HepG2 (cell line): ENCODE data around the gene BABAM2. TPM values are rescaled to one million over a fixed set of nuclear protein-coding genes. Genes with fewer than 3 reads are reported as not detected.

Experiments used
- ATAC-seq: fragments of 200-7000 bp; cut with Tn5 transposase; 3 replicates; pipeline ENCODE4 v1.9.1; 2020; ENCODE audit warnings: mild to moderate bottlenecking, moderate library complexity
- BruUV-seq: library from RNA; stranded (reverse); fragments of 400-500 nt; replicated peaks from 2 replicates; lab custom pipeline; 2021; lab: Mats Ljungman, UMichigan
- CTCF ChIA-PET: fragments of 300-600 bp; formaldehyde crosslinking; extraction: SDS; loops from one replicate; lab custom pipeline; 2021; ENCODE audit warnings: low total read pairs, inconsistent platforms, low intra/inter-chr PET ratio; lab: Yijun Ruan, JAX
- POLR2A ChIA-PET: fragments of 350-600 bp; sonication (Branson Sonifier 250); formaldehyde crosslinking; loops from one replicate; lab custom pipeline; 2020; ENCODE audit warnings: antibody characterized with exemption, inconsistent platforms; lab: Yijun Ruan, JAX
- DNase-seq: peaks from one replicate; pipeline ENCODE4 v3.0.0-alpha.2; 2015; ENCODE audit warnings: low spot score
- FAIRE-seq: peaks from 3 replicates; lab custom pipeline; 2011; peaks lifted over from hg19 to GRCh38; lab: Jason Lieb, UNC
- H2AFZ ChIP-seq: one replicate; pipeline ENCODE4 v1.6.1; 2011; ENCODE audit warnings: low read length, inconsistent platforms
- H3K27ac ChIP-seq: fragments of 300-600 bp; 3 replicates; pipeline ENCODE4 v1.8.0; 2011; ENCODE audit warnings: mixed run types, mild to moderate bottlenecking, mixed read lengths, low read length, inconsistent platforms; ENCODE audit not compliant: insufficient read depth; ENCODE audit errors: extremely low read length
- H3K27me3 ChIP-seq, 2 experiments: fragments of 200-600 bp in 1 of 2; 2 replicates in 1 of 2; 3 replicates in 1 of 2; pipeline versions ENCODE4 v1.6.0 to v1.8.0; 2011; ENCODE audit warnings: low read length in 2 of 2, mild to moderate bottlenecking in 2 of 2, moderate library complexity in 2 of 2, inconsistent platforms in 1 of 2; ENCODE audit not compliant: insufficient read depth in 2 of 2, control insufficient read depth in 1 of 2
- H3K36me3 ChIP-seq, 2 experiments: fragments of 200-600 bp in 1 of 2; replicated peaks in 1 of 2; 2 replicates in 1 of 2; 3 replicates in 1 of 2; pipeline versions ENCODE4 v1.5.1 to v1.8.0; 2011; ENCODE audit warnings: low read length in 2 of 2, inconsistent platforms in 1 of 2; ENCODE audit not compliant: insufficient read depth in 2 of 2, control insufficient read depth in 1 of 2
- H3K4me1 ChIP-seq: 2 replicates; pipeline ENCODE4 v1.5.1; 2012; ENCODE audit warnings: low read length, inconsistent platforms; ENCODE audit not compliant: insufficient read depth
- H3K4me2 ChIP-seq: 2 replicates; pipeline ENCODE4 v1.6.0; 2011; ENCODE audit warnings: low read depth, low read length, inconsistent platforms
- H3K4me3 ChIP-seq, 3 experiments: fragments of 200-600 bp in 1 of 3; sonication (generic), shearing (Covaris generic) in 1 of 3; replicated peaks in 1 of 3; 2 replicates each; pipeline ENCODE4 v1.5.1; 2011 to 2016; ENCODE audit warnings: low read length in 3 of 3, inconsistent platforms in 2 of 3, low read depth in 2 of 3, mild to moderate bottlenecking in 2 of 3, control low read depth in 1 of 3, mixed read lengths in 1 of 3; ENCODE audit not compliant: insufficient read depth in 1 of 3
- H3K79me2 ChIP-seq: one replicate; pipeline ENCODE4 v1.6.1; 2011; ENCODE audit warnings: low read length, inconsistent platforms; ENCODE audit not compliant: insufficient read depth
- H3K9ac ChIP-seq: 2 replicates; pipeline ENCODE4 v1.6.0; 2011; ENCODE audit warnings: mild to moderate bottlenecking, low read depth, low read length, inconsistent platforms; ENCODE audit not compliant: insufficient read depth
- H3K9me3 ChIP-seq: 2 replicates; pipeline ENCODE4 v1.5.1; 2012; ENCODE audit warnings: mild to moderate bottlenecking, low read length
- H4K20me1 ChIP-seq: 2 replicates; pipeline ENCODE4 v1.6.0; 2011; ENCODE audit warnings: inconsistent platforms, mild to moderate bottlenecking, low read length, moderate library complexity; ENCODE audit not compliant: insufficient read depth
- AHDC1 ChIP-seq: sonication (generic); formaldehyde crosslinking; IDR thresholded peaks from 2 replicates; pipeline ENCODE4 v1.5.1; 2020; ENCODE audit warnings: mild to moderate bottlenecking, missing genetic modification reagents, borderline replicate concordance
- CREB1 ChIP-seq, 2 experiments: fragments of 450-650 bp in 1 of 2; IDR thresholded peaks; 2 replicates each; pipeline ENCODE4 v1.6.1; 2016 to 2017; ENCODE audit warnings: control low read depth in 1 of 2, mild to moderate bottlenecking in 1 of 2, missing compliant biosample characterization in 1 of 2, missing genetic modification characterization in 1 of 2
- CREM ChIP-seq, 2 experiments: sonication (generic) in 1 of 2; formaldehyde crosslinking in 1 of 2; IDR thresholded peaks; 2 replicates each; pipeline versions ENCODE4 v1.4.0 to v1.6.1; 2016 to 2020; ENCODE audit warnings: antibody characterized with exemption in 1 of 2, mild to moderate bottlenecking in 1 of 2, missing genetic modification reagents in 1 of 2
- ELF4 ChIP-seq: sonication (generic); formaldehyde crosslinking; IDR thresholded peaks from 2 replicates; pipeline ENCODE4 v1.5.0; 2020; ENCODE audit warnings: missing genetic modification reagents, mild to moderate bottlenecking, moderate library complexity, borderline replicate concordance
- JARID2 ChIP-seq: sonication (generic); formaldehyde crosslinking; IDR thresholded peaks from 2 replicates; pipeline ENCODE4 v1.8.1; 2023; ENCODE audit warnings: missing genetic modification reagents, inconsistent platforms; ENCODE audit not compliant: insufficient replicate concordance
- NFIC ChIP-seq: IDR thresholded peaks from 2 replicates; pipeline ENCODE4 v1.6.1; 2012; ENCODE audit warnings: mild to moderate bottlenecking, low read length, inconsistent platforms
- RARG ChIP-seq: sonication (generic); formaldehyde crosslinking; IDR thresholded peaks from 2 replicates; pipeline ENCODE4 v1.4.0; 2020; ENCODE audit warnings: low read depth, mild to moderate bottlenecking, missing genetic modification reagents
- RBM22 ChIP-seq: fragments of 200-400 bp; formaldehyde crosslinking; optimal IDR thresholded peaks from 2 replicates; pipeline ENCODE3; 2017; ENCODE audit warnings: mild to moderate bottlenecking, low read length, moderate library complexity
- SALL2 ChIP-seq: sonication (generic); formaldehyde crosslinking; IDR thresholded peaks from 2 replicates; pipeline ENCODE4 v1.8.1; 2023; ENCODE audit warnings: mild to moderate bottlenecking, missing genetic modification reagents, inconsistent platforms
- ZBTB21 ChIP-seq: sonication (generic); formaldehyde crosslinking; IDR thresholded peaks from 2 replicates; pipeline ENCODE4 v1.4.0; 2020; ENCODE audit warnings: missing genetic modification reagents
- ZEB1 ChIP-seq: IDR thresholded peaks from 2 replicates; pipeline ENCODE4 v1.6.1; 2012; ENCODE audit warnings: mild to moderate bottlenecking, low read depth, inconsistent platforms; ENCODE audit not compliant: insufficient replicate concordance
- ZFP82 ChIP-seq: sonication (generic); formaldehyde crosslinking; IDR thresholded peaks from 2 replicates; pipeline ENCODE4 v1.5.1; 2020; ENCODE audit warnings: mild to moderate bottlenecking, missing genetic modification reagents, borderline replicate concordance
- ZNF446 ChIP-seq: sonication (generic); formaldehyde crosslinking; IDR thresholded peaks from 2 replicates; pipeline ENCODE4 v1.5.0; 2020; ENCODE audit warnings: mild to moderate bottlenecking, missing genetic modification reagents
- ZNF549 ChIP-seq: sonication (generic); formaldehyde crosslinking; IDR thresholded peaks from 2 replicates; pipeline ENCODE4 v1.5.0; 2020; ENCODE audit warnings: missing genetic modification reagents
- WGBS: methylation state at CpG from one replicate; pipeline ENCODE4 v1.1.6; 2017; ENCODE audit warnings: low lambda C conversion rate; 5-methylcytosine and 5-hydroxymethylcytosine counted together
- in situ Hi-C: cut with HindIII; loops from 2 replicates; pipeline ENCODE4 v1.10.0; 2017; ENCODE audit warnings: low pct_unique_long_range_greater_than_20kb; ENCODE audit not compliant: extremely low pct_ligation_motif_present
- intact Hi-C: fragments of 100-400 bp; cut with micrococcal nuclease; formaldehyde crosslinking; loops from one replicate; pipeline ENCODE4 v1.10.0; 2022; ENCODE audit not compliant: unreplicated experiment
- polyA plus RNA-seq, 8 experiments: library from polyadenylated mRNA; depleted of rRNA in 3 of 8; stranded (reverse) in 7 of 8; unstranded in 1 of 8; fragments of >200 nt; fragmentation: Illumina TruSeq in 4 of 8; extraction: Trizol in 4 of 8; gene quantifications; 2 replicates each; pipeline versions ENCODE4 v1.2.1 to v1.2.3, GENCODE V29; 2011 to 2016; ENCODE audit warnings: low read depth in 4 of 8, missing spikeins in 1 of 8, mixed read lengths in 1 of 8; ENCODE audit not compliant: insufficient read depth in 1 of 8
- total RNA-seq, 5 experiments: library from RNA; depleted of rRNA; stranded (reverse); fragments of >200 nt; fragmentation: Illumina TruSeq; extraction: Trizol; gene quantifications; 2 replicates each; pipeline ENCODE4 v1.2.3, GENCODE V29; 2016; ENCODE audit warnings: low read depth in 1 of 5
- TF ChIP-seq, protein P1 (sequence below): sonication (generic); formaldehyde crosslinking; IDR thresholded peaks from 2 replicates; pipeline ENCODE4 v1.4.0; 2020; ENCODE audit warnings: mild to moderate bottlenecking, missing genetic modification reagents
- TF ChIP-seq, protein P2 (sequence below): sonication (generic); formaldehyde crosslinking; IDR thresholded peaks from 2 replicates; pipeline ENCODE4 v1.8.0; 2022; ENCODE audit warnings: missing genetic modification reagents, low read depth, mild to moderate bottlenecking, borderline replicate concordance

The BABAM2 gene
- total and polyA plus RNA-seq, 2 of the 13 experiments (the other 11 are each of a cell fraction or from before 2014, with no cell fraction given): 24.9 to 28.0 TPM

- Histone ChIP-seq H3K27me3 (no peaks in the 10 kb centered on the region; a peak in 1 of 5 replicates), H3K36me3 (peaks cover 0 to 4% of the 10 kb centered on the region in 2 experiments; a peak in 1 of 5 replicates), H3K4me3 (peak overlapping the region; percentile 92 to 93 (median 93)), H3K9ac (peak overlapping the region; percentile 87), H4K20me1 (no peaks in the 10 kb centered on the region), H3K79me2 (peaks cover 25% of the 10 kb centered on the region), H3K4me1 (peaks cover 34% of the 10 kb centered on the region), H2AFZ (peak overlapping the region; percentile 62), H3K4me2 (peak overlapping the region; percentile 85), H3K9me3 (no peaks in the 10 kb centered on the region), H3K27ac (peak overlapping the region; percentile 93)
- ChIA-PET POLR2A (interaction anchor here (0.6 to 2.7 kb wide), 10 partner anchors 14 to 516 kb away, joined by 3 to 20 read pairs (median 4); no protein-coding TSS in a partner anchor), CTCF (no interaction called here)
- in situ Hi-C loops (loop anchor here (10.0 kb wide), 1 partner anchor 515 kb away; no protein-coding TSS in a partner anchor), intact Hi-C loops (loop anchor here (1.0 to 10.0 kb wide), 4 partner anchors 38 to 503 kb away; partner anchors contain the start of gene FOSL2)
- peak; percentile 23 for ATAC-seq
- no peak for FAIRE-seq
- DNase-seq: no peak
- TSS peak; percentile 80 for BruUV-seq
- 2% methylated on average over 10 of the region's 10 CpGs for WGBS
- TF ChIP-seq, protein P1, sequence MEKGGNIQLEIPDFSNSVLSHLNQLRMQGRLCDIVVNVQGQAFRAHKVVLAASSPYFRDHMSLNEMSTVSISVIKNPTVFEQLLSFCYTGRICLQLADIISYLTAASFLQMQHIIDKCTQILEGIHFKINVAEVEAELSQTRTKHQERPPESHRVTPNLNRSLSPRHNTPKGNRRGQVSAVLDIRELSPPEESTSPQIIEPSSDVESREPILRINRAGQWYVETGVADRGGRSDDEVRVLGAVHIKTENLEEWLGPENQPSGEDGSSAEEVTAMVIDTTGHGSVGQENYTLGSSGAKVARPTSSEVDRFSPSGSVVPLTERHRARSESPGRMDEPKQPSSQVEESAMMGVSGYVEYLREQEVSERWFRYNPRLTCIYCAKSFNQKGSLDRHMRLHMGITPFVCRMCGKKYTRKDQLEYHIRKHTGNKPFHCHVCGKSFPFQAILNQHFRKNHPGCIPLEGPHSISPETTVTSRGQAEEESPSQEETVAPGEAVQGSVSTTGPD (CRISPR knock-in tag): no peak
- TF ChIP-seq CREB1 (IDR thresholded peaks at IDR 0.05) (0 out of 2 replicates have a peak, but pooled peaks have one; percentile 48), CREB1 (CRISPR knock-in tag; IDR thresholded peaks at IDR 0.05) (peak; percentile 41; the same call in 1 of the 2 replicates), ELF4 (CRISPR knock-in tag) (no peak; the same call in 1 of the 2 replicates), ZEB1 (peak; percentile 15), ZNF549 (CRISPR knock-in tag) (no peak), CREM (IDR thresholded peaks at IDR 0.05) (0 out of 2 replicates have a peak, but pooled peaks have one; percentile 6), CREM (CRISPR knock-in tag; IDR thresholded peaks at IDR 0.05) (no peak), AHDC1 (peak; percentile 48; the same call in 1 of the 2 replicates), ZFP82 (CRISPR knock-in tag) (0 out of 2 replicates have a peak, but pooled peaks have one; percentile 31), SALL2 (no peak), JARID2 (peak; percentile 2), ZBTB21 (0 out of 2 replicates have a peak, but pooled peaks have one; percentile 51), RARG (CRISPR knock-in tag) (no peak), ZNF446 (CRISPR knock-in tag) (no peak), RBM22 (no peak), NFIC (no peak)
- TF ChIP-seq, protein P2, sequence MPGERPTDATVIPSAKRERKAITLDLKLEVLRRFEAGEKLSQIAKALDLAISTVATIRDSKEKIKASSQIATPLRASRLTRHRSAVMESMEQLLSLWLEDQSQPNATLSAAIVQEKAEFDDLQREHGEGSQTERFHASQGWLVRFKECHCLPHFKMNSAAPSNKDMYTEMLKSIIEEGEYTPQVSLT (CRISPR knock-in tag): 0 out of 2 replicates have a peak, but pooled peaks have one; percentile 29
Observed at GRCh38 chr2:27889774-27890145, 769 bp upstream of the BABAM2 start.
